AG09319 (cell line): ENCODE data around the gene SIM1.

ENCODE experiments used
- DNase-seq: peaks from one replicate; pipeline ENCODE4 v3.0.0-alpha.2; 2010; ENCODE audit warnings: low read depth; ENCODE audit errors: extremely low read depth
- CTCF ChIP-seq: IDR thresholded peaks from 2 replicates; pipeline ENCODE4 v1.5.1; 2011; ENCODE audit warnings: low read depth, mild to moderate bottlenecking, inconsistent platforms, low read length, moderate library complexity

The SIM1 gene

GRCh38 chr6:100458841-100459591 lies 5.7 kb downstream of the SIM1 start:
- no peak for DNase-seq
- TF ChIP-seq CTCF = no peak

- no peak for TF ChIP-seq CTCF
- no peak for DNase-seq
Observed at GRCh38 chr6:100457311-100457990, 7.3 kb downstream of the SIM1 start.

- no peak for DNase-seq
- TF ChIP-seq CTCF = no peak
Observed at GRCh38 chr6:100456908-100457235, 7.8 kb downstream of the SIM1 start.

GRCh38 chr6:100456141-100456907 lies 8.4 kb downstream of the SIM1 start:
- no peak for DNase-seq
- TF ChIP-seq CTCF = no peak

- no peak for TF ChIP-seq CTCF
- no peak for DNase-seq
Observed at GRCh38 chr6:100455230-100456124, 9.2 kb downstream of the SIM1 start.

- no peak for DNase-seq
- TF ChIP-seq CTCF = no peak
Observed at GRCh38 chr6:100454551-100455229, 10.0 kb downstream of the SIM1 start.
